CD4-positive, alpha-beta T cell (primary cell): ENCODE results near the gene FAM171A2. TPM values are rescaled to one million over a fixed set of nuclear protein-coding genes. Genes with fewer than 3 reads are reported as not detected.

Experiments
- ATAC-seq: fragments of 200-7000 bp; cut with Tn5 transposase; one replicate; pipeline ENCODE4 v1.10.0; 2022; ENCODE audit warnings: mild to moderate bottlenecking; ENCODE audit not compliant: poor library complexity
- CTCF ChIA-PET: fragments of 350-600 bp; sonication (Branson Sonifier 250); formaldehyde crosslinking; loops from one replicate; lab custom pipeline; 2021; ENCODE audit warnings: antibody characterized with exemption, inconsistent platforms; lab: Charles Lee
- POLR2A ChIA-PET: fragments of 350-600 bp; sonication (Branson Sonifier 250); formaldehyde crosslinking; loops from one replicate; lab custom pipeline; 2021; ENCODE audit warnings: antibody characterized with exemption, inconsistent platforms; lab: Charles Lee
- DNase-seq, 14 experiments: peaks; one replicate each; pipeline ENCODE4 v3.0.0-alpha.2; 2013 to 2020; ENCODE audit warnings: mixed read lengths in 2 of 14
- H3K27ac ChIP-seq, 2 donors: one replicate each; pipeline versions ENCODE4 v1.5.1 to v1.7.0; 2013; ENCODE audit warnings: low read length in 2 of 2, low read depth in 1 of 2, mild to moderate bottlenecking in 1 of 2
- H3K27me3 ChIP-seq, 2 experiments: 1 replicate in 1 of 2; 2 replicates in 1 of 2; pipeline versions ENCODE4 v1.6.1 to v1.7.0; 2013; ENCODE audit warnings: low read length in 2 of 2, control low read depth in 1 of 2, mild to moderate bottlenecking in 1 of 2, moderate library complexity in 1 of 2; ENCODE audit not compliant: insufficient read depth in 2 of 2, control insufficient read depth in 1 of 2
- H3K36me3 ChIP-seq: one replicate; pipeline ENCODE4 v1.6.1; 2013; ENCODE audit warnings: low read length, control low read depth; ENCODE audit not compliant: insufficient read depth
- H3K4me1 ChIP-seq: one replicate; pipeline ENCODE4 v1.6.1; 2013; ENCODE audit warnings: low read length, control low read depth; ENCODE audit not compliant: insufficient read depth
- H3K4me3 ChIP-seq: one replicate; pipeline ENCODE4 v1.5.1; 2013; ENCODE audit warnings: mild to moderate bottlenecking, low read length, moderate library complexity
- H3K9me3 ChIP-seq, 2 experiments: 1 replicate in 1 of 2; 2 replicates in 1 of 2; pipeline versions ENCODE4 v1.6.1 to v1.7.0; 2013; ENCODE audit warnings: low read length in 2 of 2, mild to moderate bottlenecking in 2 of 2, control low read depth in 1 of 2, moderate library complexity in 1 of 2; ENCODE audit not compliant: control insufficient read depth in 1 of 2, insufficient read depth in 1 of 2
- H3K27ac Mint-ChIP-seq: one replicate; pipeline ENCODE4 v1.8.0; 2020; ENCODE audit warnings: mixed read lengths
- H3K27me3 Mint-ChIP-seq: one replicate; pipeline ENCODE4 v1.8.0; 2021; ENCODE audit warnings: mixed read lengths
- H3K36me3 Mint-ChIP-seq: one replicate; pipeline ENCODE4 v1.8.0; 2021; ENCODE audit warnings: low read depth, mixed read lengths
- H3K4me1 Mint-ChIP-seq: one replicate; pipeline ENCODE4 v1.8.0; 2021; ENCODE audit warnings: low read depth, mixed read lengths
- H3K4me3 Mint-ChIP-seq: one replicate; pipeline ENCODE4 v1.8.0; 2020; ENCODE audit warnings: mild to moderate bottlenecking, mixed read lengths
- H3K9me3 Mint-ChIP-seq: one replicate; pipeline ENCODE4 v1.8.0; 2020; ENCODE audit warnings: mixed read lengths
- CTCF ChIP-seq: fragments of 200-600 bp; IDR thresholded peaks from one replicate; pipeline ENCODE4 v1.8.0; 2022; ENCODE audit warnings: antibody characterized with exemption, mild to moderate bottlenecking
- intact Hi-C, 2 experiments: fragments of 100-400 bp; cut with DNase I in 1 of 2; cut with micrococcal nuclease in 1 of 2; formaldehyde crosslinking; loops; one replicate each; pipeline versions ENCODE4 v1.15.1 to v1.9.0; 2023 to 2025; cut with DNase I, micrococcal nuclease
- total RNA-seq, 174 experiments: library from RNA in 2 of 174; stranded (reverse) in 2 of 174; gene quantifications; one replicate each; pipeline ENCODE4 v1.2.3 and lab custom pipeline; 2021 to 2026

FAM171A2 gene
- total RNA-seq, 2 experiments from 2014 or later: 0.08 to 0.19 TPM

GRCh38 chr17:44309472-44309871 is 54.2 kb downstream of the FAM171A2 start:
- peaks cover 27% of the 10 kb centered on the region for H3K4me1 Mint-ChIP-seq
- Histone ChIP-seq H3K4me1 (peaks cover 27% of the 10 kb centered on the region), H3K4me3 (no peak overlapping the region), H3K27ac (no peak overlapping the region), H3K36me3 (no peaks in the 10 kb centered on the region), H3K9me3 (peaks cover 0 to 5% of the 10 kb centered on the region in 2 experiments), H3K27me3 (peaks cover 20 to 27% of the 10 kb centered on the region in 2 experiments)
- H3K36me3 Mint-ChIP-seq: no peaks in the 10 kb centered on the region
- no peak for TF ChIP-seq CTCF
- POLR2A ChIA-PET: interaction anchor here (0.6 to 2.3 kb wide), 3 partner anchors 17 to 186 kb away, joined by 3 to 12 read pairs (median 8); partner anchors contain the start of genes HDAC5 and UBTF
- ATAC-seq (no peak), DNase-seq (peak in 1 of 14 experiments; percentile 18)
- intact Hi-C loops: loop anchor here in 1 of 2 experiments (2.0 kb wide), 1 partner anchor 15 kb away; the partner anchor contains the start of gene SLC25A39
- H3K9me3 Mint-ChIP-seq: no peaks in the 10 kb centered on the region
- no peak overlapping the region for H3K27ac Mint-ChIP-seq
- CTCF ChIA-PET: interaction anchor here (1.2 to 1.4 kb wide), 2 partner anchors 36 to 99 kb away, joined by 3 to 5 read pairs; partner anchors contain the start of gene GRN
- H3K27me3 Mint-ChIP-seq: peaks cover 59% of the 10 kb centered on the region
- H3K4me3 Mint-ChIP-seq: no peak overlapping the region

- intact Hi-C loops: loop anchor here in 1 of 2 experiments (2.0 kb wide), 1 partner anchor 16 kb away; the partner anchor contains the start of gene SLC25A39
- H3K27ac ChIP-seq: no peak overlapping the region
- no peaks in the 10 kb centered on the region for H3K36me3 Mint-ChIP-seq
- H3K4me1 ChIP-seq: peaks cover 26% of the 10 kb centered on the region
- no peak overlapping the region for H3K4me3 Mint-ChIP-seq
- ATAC-seq (no peak), DNase-seq (peak in 1 of 14 experiments; percentile 27)
- peaks cover 23% of the 10 kb centered on the region for H3K4me1 Mint-ChIP-seq
- CTCF ChIA-PET: interaction anchor here (1.2 kb wide), 1 partner anchor 37 kb away, joined by 3 read pairs; the partner anchor contains the start of gene GRN
- no peak for TF ChIP-seq CTCF
- no peak overlapping the region for H3K27ac Mint-ChIP-seq
- peaks cover 57% of the 10 kb centered on the region for H3K27me3 Mint-ChIP-seq
- no peaks in the 10 kb centered on the region for H3K36me3 ChIP-seq
- H3K9me3 ChIP-seq: peaks cover 0 to 5% of the 10 kb centered on the region in 2 experiments
- peak overlapping the region; percentile 9 for H3K4me3 ChIP-seq
- no peaks in the 10 kb centered on the region for H3K9me3 Mint-ChIP-seq
- POLR2A ChIA-PET: interaction anchor here (0.6 to 2.3 kb wide), 5 partner anchors 18 to 342 kb away, joined by 3 to 12 read pairs (median 3); partner anchors contain the start of genes HDAC5 and UBTF
- H3K27me3 ChIP-seq: peaks cover 18 to 21% of the 10 kb centered on the region in 2 experiments
Measured at GRCh38 chr17:44308865-44309264, 54.8 kb downstream of the FAM171A2 start.

GRCh38 chr17:44308320-44308818 is 55.3 kb downstream of the FAM171A2 start, which contains the start of gene RUNDC3A:
TSS of gene RUNDC3A (plus strand) at chr17:44308601. CDS start at chr17:44308833, 232 bp downstream.
- peaks cover 20 to 21% of the 10 kb centered on the region in 2 experiments for H3K27me3 ChIP-seq
- no peaks in the 10 kb centered on the region for H3K9me3 Mint-ChIP-seq
- TF ChIP-seq CTCF: no peak
- peak; percentile 90 for ATAC-seq
- intact Hi-C loops: loop anchor here in 1 of 2 experiments (2.0 kb wide), 1 partner anchor 16 kb away; the partner anchor contains the start of gene SLC25A39
- no peaks in the 10 kb centered on the region for H3K36me3 Mint-ChIP-seq
- no peak within 1 kb of the TSS for H3K27ac ChIP-seq
- H3K27ac Mint-ChIP-seq: no peak within 1 kb of the TSS
- DNase-seq: peak; percentile 75 to 92 (median 84)
- POLR2A ChIA-PET: interaction anchor here (0.6 to 2.3 kb wide), 5 partner anchors 18 to 342 kb away, joined by 3 to 12 read pairs (median 3); partner anchors contain the start of genes HDAC5 and UBTF
- no peaks in the 10 kb centered on the region for H3K36me3 ChIP-seq
- CTCF ChIA-PET: interaction anchor here (0.6 to 1.2 kb wide), 2 partner anchors 98 to 200 kb away, joined by 3 read pairs; no protein-coding TSS in a partner anchor
- H3K27me3 Mint-ChIP-seq: peaks cover 55% of the 10 kb centered on the region
- H3K9me3 ChIP-seq: peaks cover 0 to 5% of the 10 kb centered on the region in 2 experiments
- peaks cover 26% of the 10 kb centered on the region for H3K4me1 ChIP-seq
- peaks cover 23% of the 10 kb centered on the region for H3K4me1 Mint-ChIP-seq
- H3K4me3 ChIP-seq: peak within 1 kb of the TSS; percentile 38
- peak within 1 kb of the TSS; percentile 42 for H3K4me3 Mint-ChIP-seq
